Mesenchymal stem cell (in vitro differentiated cells and primary cell): Measurements from ENCODE around the gene SHQ1.
A peak's percentile ranks its signal among the peaks of the same experiment; 100 is the strongest.

ENCODE experiments used
- DNase-seq: peaks from one replicate; pipeline ENCODE4 v3.0.0-alpha.2; 2013
- H2AFZ ChIP-seq: one replicate; pipeline ENCODE4 v1.6.1; 2013; ENCODE audit warnings: low read depth, mild to moderate bottlenecking, control low read depth, inconsistent platforms, low read length, moderate library complexity
- H2AK5ac ChIP-seq: 2 replicates; pipeline ENCODE4 v1.6.1; 2013; ENCODE audit warnings: low read length, moderate library complexity, mild to moderate bottlenecking, inconsistent platforms; ENCODE audit not compliant: severe bottlenecking
- H2BK120ac ChIP-seq: one replicate; pipeline ENCODE4 v1.6.1; 2013; ENCODE audit warnings: low read depth, mild to moderate bottlenecking, inconsistent platforms, low read length, moderate library complexity
- H2BK12ac ChIP-seq, 2 experiments: one replicate each; pipeline ENCODE4 v1.6.1; 2013; ENCODE audit warnings: inconsistent platforms in 2 of 2, low read length in 2 of 2, mild to moderate bottlenecking in 2 of 2, moderate library complexity in 2 of 2, control low read depth in 1 of 2
- H2BK15ac ChIP-seq: one replicate; pipeline ENCODE4 v1.6.1; 2013; ENCODE audit warnings: mild to moderate bottlenecking, low read depth, inconsistent platforms; ENCODE audit not compliant: poor library complexity, severe bottlenecking
- H2BK5ac ChIP-seq: 2 replicates; pipeline ENCODE4 v1.6.1; 2013; ENCODE audit warnings: low read depth, mild to moderate bottlenecking, low read length, control low read depth, inconsistent platforms; ENCODE audit not compliant: poor library complexity, severe bottlenecking
- H3K14ac ChIP-seq, 2 experiments: one replicate each; pipeline ENCODE4 v1.6.1; 2013; ENCODE audit warnings: inconsistent platforms in 2 of 2, low read length in 2 of 2, control low read depth in 1 of 2, mild to moderate bottlenecking in 1 of 2, moderate library complexity in 1 of 2
- H3K18ac ChIP-seq, 2 experiments: one replicate each; pipeline ENCODE4 v1.6.1; 2013; ENCODE audit warnings: inconsistent platforms in 2 of 2, low read length in 2 of 2, control low read depth in 1 of 2, low read depth in 1 of 2, mild to moderate bottlenecking in 1 of 2
- H3K23ac ChIP-seq, 2 experiments: one replicate each; pipeline ENCODE4 v1.6.1; 2013; ENCODE audit warnings: inconsistent platforms in 2 of 2, low read length in 2 of 2, mild to moderate bottlenecking in 2 of 2, moderate library complexity in 2 of 2, control low read depth in 1 of 2
- H3K27ac ChIP-seq: 2 replicates; pipeline ENCODE4 v1.5.1; 2013; ENCODE audit warnings: mild to moderate bottlenecking, moderate library complexity, low read length, control low read depth, inconsistent platforms; ENCODE audit not compliant: poor library complexity, severe bottlenecking
- H3K27me3 ChIP-seq, 2 experiments: 2 replicates each; pipeline versions ENCODE4 v1.6.1 to v1.7.0; 2013; ENCODE audit warnings: low read length in 2 of 2, mild to moderate bottlenecking in 2 of 2, moderate library complexity in 2 of 2, control low read depth in 1 of 2, inconsistent platforms in 1 of 2; ENCODE audit not compliant: control insufficient read depth in 1 of 2, insufficient read depth in 1 of 2
- H3K36me3 ChIP-seq, 2 experiments: 2 replicates each; pipeline versions ENCODE4 v1.6.1 to v1.7.0; 2013; ENCODE audit warnings: low read length in 2 of 2, control low read depth in 1 of 2, inconsistent platforms in 1 of 2, low read depth in 1 of 2, mild to moderate bottlenecking in 1 of 2; ENCODE audit not compliant: insufficient read depth in 2 of 2, control insufficient read depth in 1 of 2
- H3K4ac ChIP-seq, 2 experiments: one replicate each; pipeline ENCODE4 v1.6.1; 2013; ENCODE audit warnings: inconsistent platforms in 2 of 2, low read length in 2 of 2, mild to moderate bottlenecking in 2 of 2, moderate library complexity in 2 of 2, control low read depth in 1 of 2, low read depth in 1 of 2
- H3K4me1 ChIP-seq: 2 replicates; pipeline ENCODE4 v1.6.1; 2013; ENCODE audit warnings: low read depth, low read length, control low read depth; ENCODE audit not compliant: control insufficient read depth, insufficient read depth
- H3K4me2 ChIP-seq: 2 replicates; pipeline ENCODE4 v1.6.1; 2013; ENCODE audit warnings: low read length, mild to moderate bottlenecking, inconsistent platforms; ENCODE audit not compliant: poor library complexity, severe bottlenecking
- H3K4me3 ChIP-seq, 2 experiments: 2 replicates each; pipeline versions ENCODE4 v1.5.1 to v1.7.0; 2013; ENCODE audit warnings: low read length in 2 of 2, mild to moderate bottlenecking in 2 of 2, control low read depth in 1 of 2, low read depth in 1 of 2; ENCODE audit not compliant: insufficient read depth in 1 of 2
- H3K79me1 ChIP-seq: replicated peaks from 2 replicates; pipeline ENCODE4 v1.6.1; 2013; ENCODE audit warnings: mild to moderate bottlenecking, control low read depth, low read length, inconsistent platforms; ENCODE audit not compliant: poor library complexity, severe bottlenecking
- H3K9ac ChIP-seq: 2 replicates; pipeline ENCODE4 v1.7.0; 2013; ENCODE audit warnings: mild to moderate bottlenecking, low read length, moderate library complexity
- H3K9me3 ChIP-seq: 2 replicates; pipeline ENCODE4 v1.7.0; 2013; ENCODE audit warnings: mild to moderate bottlenecking, low read length; ENCODE audit not compliant: control insufficient read depth
- H4K8ac ChIP-seq: one replicate; pipeline ENCODE4 v1.6.1; 2013; ENCODE audit warnings: inconsistent platforms, mild to moderate bottlenecking, low read length, moderate library complexity
- H4K91ac ChIP-seq: one replicate; pipeline ENCODE4 v1.6.1; 2013; ENCODE audit warnings: mild to moderate bottlenecking, low read length, inconsistent platforms
- WGBS: methylation state at CpG from one replicate; pipeline ENCODE4 v1.1.7; 2013; ENCODE audit warnings: mixed read lengths; 5-methylcytosine and 5-hydroxymethylcytosine counted together

The SHQ1 gene

DNA sequence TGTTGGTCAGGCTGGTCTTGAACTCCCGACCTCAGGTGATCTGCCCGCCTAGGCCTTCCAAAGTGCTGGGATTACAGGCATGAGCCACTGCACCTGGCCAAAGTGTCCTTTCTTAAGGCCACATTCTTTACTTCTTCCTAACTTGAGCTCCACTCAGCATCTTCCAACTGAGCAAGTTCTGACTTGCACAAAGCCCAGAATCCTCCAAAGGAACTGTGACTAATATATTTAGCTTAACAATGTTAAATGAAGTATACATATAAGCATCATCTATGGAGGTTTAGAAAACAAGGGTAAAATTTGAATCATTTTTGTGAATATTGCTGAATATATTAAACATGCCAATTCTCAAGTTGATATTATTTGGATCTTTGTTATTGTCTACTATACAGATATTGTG is 93.7 kb downstream of the SHQ1 start:
- H3K4me2 ChIP-seq, result no peak overlapping the region
- H3K4ac ChIP-seq, result no peak overlapping the region
- no peak overlapping the region for H4K8ac ChIP-seq
- H2AK5ac ChIP-seq, result no peak overlapping the region
- no peak overlapping the region for H2BK5ac ChIP-seq
- peaks cover 6% of the 10 kb centered on the region for H3K4me1 ChIP-seq
- H2BK15ac ChIP-seq, result no peak overlapping the region
- peaks cover 0 to 7% of the 10 kb centered on the region in 2 experiments for H3K36me3 ChIP-seq
- H2BK12ac ChIP-seq, result no peak overlapping the region
- H3K14ac ChIP-seq, result no peak overlapping the region
- H3K18ac ChIP-seq, result no peak overlapping the region
- no peak overlapping the region for H3K27ac ChIP-seq
- H3K27me3 ChIP-seq, result no peaks in the 10 kb centered on the region
- H4K91ac ChIP-seq, result no peak overlapping the region
- no peak overlapping the region for H3K4me3 ChIP-seq
- no peak overlapping the region for H3K9ac ChIP-seq
- 96% methylated on average over 2 of the region's 2 CpGs for WGBS
- DNase-seq, result no peak
- no peak overlapping the region for H2AFZ ChIP-seq
- no peak overlapping the region for H3K23ac ChIP-seq
- H3K9me3 ChIP-seq, result no peaks in the 10 kb centered on the region
- no peaks in the 10 kb centered on the region for H3K79me1 ChIP-seq
- H2BK120ac ChIP-seq, result no peak overlapping the region

- Histone ChIP-seq H2BK12ac (no peak overlapping the region), H3K4ac (no peak overlapping the region), H3K4me1 (peaks cover 6% of the 10 kb centered on the region), H2BK15ac (no peak overlapping the region), H4K8ac (no peak overlapping the region), H2BK5ac (no peak overlapping the region), H3K23ac (no peak overlapping the region), H3K9me3 (no peaks in the 10 kb centered on the region), H2AK5ac (no peak overlapping the region), H4K91ac (no peak overlapping the region), H2AFZ (no peak overlapping the region), H3K36me3 (peaks cover 0 to 7% of the 10 kb centered on the region in 2 experiments), H3K9ac (no peak overlapping the region), H3K18ac (peak overlapping the region in 1 of 2 experiments; percentile 12), H3K27me3 (no peaks in the 10 kb centered on the region), H3K27ac (no peak overlapping the region), H3K4me2 (peak overlapping the region; percentile 4), H3K79me1 (no peaks in the 10 kb centered on the region), H3K14ac (no peak overlapping the region), H2BK120ac (no peak overlapping the region), H3K4me3 (no peak overlapping the region)
- no peak for DNase-seq
- WGBS, result 88% methylated on average over 4 of the region's 5 CpGs
Measured at GRCh38 chr3:72753495-72753894, 94.8 kb downstream of the SHQ1 start.

DNA sequence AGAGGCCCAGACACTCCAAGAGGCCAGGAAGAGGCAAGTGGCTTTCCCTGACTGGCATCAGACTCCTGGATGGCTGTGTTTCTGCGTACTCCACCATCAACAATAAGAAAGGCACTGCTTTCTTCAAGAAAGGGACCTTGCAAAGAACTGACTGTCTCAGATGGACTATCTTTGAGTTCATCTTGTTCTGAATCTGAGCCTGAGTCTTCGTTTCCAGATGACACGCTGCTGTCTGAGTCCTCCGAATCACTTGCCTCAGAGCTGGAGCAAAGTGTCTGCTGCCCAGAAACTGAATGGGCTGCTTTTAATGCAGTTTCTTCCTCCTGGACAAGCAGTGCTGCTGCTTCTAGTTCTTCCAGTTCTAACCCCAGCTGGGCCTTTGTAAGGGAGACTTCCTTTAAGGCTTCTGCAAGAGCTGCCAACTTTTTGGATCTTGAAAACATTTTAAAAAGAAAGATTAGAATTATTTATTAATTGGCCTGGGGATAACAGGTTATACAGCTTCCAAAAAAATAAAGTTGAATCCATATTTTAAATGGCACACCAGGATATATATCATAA is 97.8 kb downstream of the SHQ1 start:
- no peaks in the 10 kb centered on the region for H3K9me3 ChIP-seq
- H2AK5ac ChIP-seq, result no peak overlapping the region
- peaks cover 6% of the 10 kb centered on the region for H3K4me1 ChIP-seq
- WGBS, result 74% methylated on average over 4 of the region's 4 CpGs
- peak overlapping the region in 1 of 2 experiments; percentile 11 for H2BK12ac ChIP-seq
- H3K4me2 ChIP-seq, result no peak overlapping the region
- H3K18ac ChIP-seq, result no peak overlapping the region
- H3K36me3 ChIP-seq, result peaks cover 0 to 7% of the 10 kb centered on the region in 2 experiments
- DNase-seq, result no peak
- H3K4ac ChIP-seq, result no peak overlapping the region
- no peak overlapping the region for H3K9ac ChIP-seq
- H2AFZ ChIP-seq, result no peak overlapping the region
- no peak overlapping the region for H3K23ac ChIP-seq
- H3K27ac ChIP-seq, result no peak overlapping the region
- no peaks in the 10 kb centered on the region for H3K79me1 ChIP-seq
- H3K27me3 ChIP-seq, result no peaks in the 10 kb centered on the region
- H4K91ac ChIP-seq, result no peak overlapping the region
- peak overlapping the region; percentile 19 for H2BK120ac ChIP-seq
- H3K14ac ChIP-seq, result no peak overlapping the region
- H2BK5ac ChIP-seq, result no peak overlapping the region
- no peak overlapping the region for H4K8ac ChIP-seq
- H2BK15ac ChIP-seq, result no peak overlapping the region
- H3K4me3 ChIP-seq, result no peak overlapping the region

DNA sequence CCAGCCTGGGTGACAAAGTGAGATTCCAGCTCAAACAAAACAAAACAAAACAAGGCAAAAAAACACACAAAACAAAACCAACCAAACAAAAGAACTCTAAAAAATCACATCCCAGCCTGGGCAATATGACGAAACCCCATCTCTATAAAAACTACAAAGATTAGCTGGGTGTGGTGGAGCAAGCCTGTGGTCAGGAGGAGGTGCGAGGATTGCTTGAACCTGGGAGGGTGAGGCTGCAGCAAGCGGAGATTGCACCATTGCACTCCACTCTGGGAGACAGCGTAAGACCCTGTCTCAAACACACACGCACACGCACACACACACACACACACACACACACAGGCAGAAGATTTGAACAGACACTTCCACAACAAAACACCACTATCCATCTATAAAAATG is 99.6 kb downstream of the SHQ1 start:
- H2BK120ac ChIP-seq, result no peak overlapping the region
- DNase-seq, result no peak
- H3K9me3 ChIP-seq, result no peaks in the 10 kb centered on the region
- no peak overlapping the region for H3K4me3 ChIP-seq
- WGBS, result 100% methylated on average over 4 of the region's 6 CpGs
- no peak overlapping the region for H2AFZ ChIP-seq
- no peak overlapping the region for H4K91ac ChIP-seq
- H3K18ac ChIP-seq, result no peak overlapping the region
- no peak overlapping the region for H2BK15ac ChIP-seq
- H3K4me2 ChIP-seq, result no peak overlapping the region
- no peak overlapping the region for H4K8ac ChIP-seq
- no peak overlapping the region for H3K14ac ChIP-seq
- H3K9ac ChIP-seq, result no peak overlapping the region
- H3K79me1 ChIP-seq, result no peaks in the 10 kb centered on the region
- H3K27ac ChIP-seq, result no peak overlapping the region
- H3K36me3 ChIP-seq, result peaks cover 0 to 7% of the 10 kb centered on the region in 2 experiments
- no peak overlapping the region for H3K4ac ChIP-seq
- H2BK5ac ChIP-seq, result no peak overlapping the region
- H2AK5ac ChIP-seq, result no peak overlapping the region
- H2BK12ac ChIP-seq, result no peak overlapping the region
- H3K27me3 ChIP-seq, result no peaks in the 10 kb centered on the region
- no peak overlapping the region for H3K23ac ChIP-seq
- H3K4me1 ChIP-seq, result peaks cover 3% of the 10 kb centered on the region
